ENCODE measurements around the gene SEMA4C.

GRCh38 chr2:96900237-96900636 lies 30.4 kb upstream of the SEMA4C start:
- TF ChIP-seq CTCF (conservative IDR thresholded peaks at IDR 0.05) (no peak), ZFX (IDR thresholded peaks at IDR 0.05) (no peak)

Data from C4-2B (cell line).